ENCODE measurements around the gene TMX2. TPM values are rescaled to one million over a fixed set of nuclear protein-coding genes. Genes with fewer than 3 reads are reported as not detected.

The TMX2 gene
- total RNA-seq, 2 donors from 2014 or later: 58.5 to 74.2 TPM

DNA sequence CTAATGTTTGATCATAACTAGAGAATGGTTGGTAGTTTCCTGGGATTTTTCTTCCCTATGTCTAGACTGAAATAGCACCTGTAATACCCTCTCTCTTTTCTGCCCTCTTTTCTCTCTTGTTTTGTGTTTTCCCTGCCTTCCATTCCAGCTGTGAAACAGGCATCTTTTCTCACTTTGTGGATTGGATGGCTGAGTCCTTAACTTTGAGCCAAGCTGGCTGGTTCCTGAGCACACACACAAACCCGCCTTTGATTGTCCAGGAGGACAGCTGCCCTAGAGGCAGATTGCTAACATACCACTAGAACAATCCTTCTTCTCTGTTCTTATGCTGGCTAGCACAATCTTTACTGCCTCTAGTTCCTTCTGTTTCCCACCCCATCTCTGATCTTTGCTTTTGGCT is 66.9 kb downstream of the TMX2 start:
- H3K27ac ChIP-seq: peak overlapping the region; percentile 79 to 90
- H3K27me3 ChIP-seq: no peaks in the 10 kb centered on the region
- peaks cover 0 to 100% of the 10 kb centered on the region in 2 donors for H3K4me1 ChIP-seq
- peak overlapping the region in 1 of 2 donors; percentile 28 for H3K4me3 ChIP-seq
- no peaks in the 10 kb centered on the region for H3K36me3 ChIP-seq
- TF ChIP-seq, protein P1, sequence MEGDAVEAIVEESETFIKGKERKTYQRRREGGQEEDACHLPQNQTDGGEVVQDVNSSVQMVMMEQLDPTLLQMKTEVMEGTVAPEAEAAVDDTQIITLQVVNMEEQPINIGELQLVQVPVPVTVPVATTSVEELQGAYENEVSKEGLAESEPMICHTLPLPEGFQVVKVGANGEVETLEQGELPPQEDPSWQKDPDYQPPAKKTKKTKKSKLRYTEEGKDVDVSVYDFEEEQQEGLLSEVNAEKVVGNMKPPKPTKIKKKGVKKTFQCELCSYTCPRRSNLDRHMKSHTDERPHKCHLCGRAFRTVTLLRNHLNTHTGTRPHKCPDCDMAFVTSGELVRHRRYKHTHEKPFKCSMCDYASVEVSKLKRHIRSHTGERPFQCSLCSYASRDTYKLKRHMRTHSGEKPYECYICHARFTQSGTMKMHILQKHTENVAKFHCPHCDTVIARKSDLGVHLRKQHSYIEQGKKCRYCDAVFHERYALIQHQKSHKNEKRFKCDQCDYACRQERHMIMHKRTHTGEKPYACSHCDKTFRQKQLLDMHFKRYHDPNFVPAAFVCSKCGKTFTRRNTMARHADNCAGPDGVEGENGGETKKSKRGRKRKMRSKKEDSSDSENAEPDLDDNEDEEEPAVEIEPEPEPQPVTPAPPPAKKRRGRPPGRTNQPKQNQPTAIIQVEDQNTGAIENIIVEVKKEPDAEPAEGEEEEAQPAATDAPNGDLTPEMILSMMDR (IDR thresholded peaks at IDR 0.05): no peak
- DNase-seq (ENCODE audit: low spot score): no peak
- no peaks in the 10 kb centered on the region for H3K9me3 ChIP-seq

DNA sequence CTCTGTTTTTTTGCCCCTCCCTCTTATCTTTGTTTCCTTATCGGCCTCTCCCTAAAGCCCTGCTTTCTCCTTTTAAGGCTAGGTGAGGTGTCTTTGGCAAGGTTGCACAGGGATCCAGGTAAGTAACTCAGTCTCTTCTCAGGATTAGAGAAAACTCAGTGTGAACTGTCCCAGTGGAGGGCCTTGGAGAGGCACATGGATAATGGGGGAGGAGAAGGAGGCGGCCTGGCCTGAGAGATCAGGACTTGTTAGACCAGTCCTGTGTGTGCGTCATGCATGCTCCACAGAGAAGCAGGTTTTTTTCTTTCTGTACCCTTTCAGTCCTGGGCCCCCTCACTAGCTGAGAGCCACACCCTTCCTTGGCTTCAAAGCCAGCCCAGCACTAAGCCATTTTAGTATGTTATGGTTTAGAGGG is 69.1 kb downstream of the TMX2 start:
- Histone ChIP-seq H3K4me1 (peaks cover 0 to 99% of the 10 kb centered on the region in 2 donors), H3K9me3 (no peaks in the 10 kb centered on the region), H3K27me3 (no peaks in the 10 kb centered on the region), H3K27ac (peak overlapping the region; percentile 79 to 90), H3K4me3 (no peak overlapping the region), H3K36me3 (no peaks in the 10 kb centered on the region)
- no peak for DNase-seq (ENCODE audit: low spot score)
- TF ChIP-seq, protein P1 (IDR thresholded peaks at IDR 0.05): no peak

DNA sequence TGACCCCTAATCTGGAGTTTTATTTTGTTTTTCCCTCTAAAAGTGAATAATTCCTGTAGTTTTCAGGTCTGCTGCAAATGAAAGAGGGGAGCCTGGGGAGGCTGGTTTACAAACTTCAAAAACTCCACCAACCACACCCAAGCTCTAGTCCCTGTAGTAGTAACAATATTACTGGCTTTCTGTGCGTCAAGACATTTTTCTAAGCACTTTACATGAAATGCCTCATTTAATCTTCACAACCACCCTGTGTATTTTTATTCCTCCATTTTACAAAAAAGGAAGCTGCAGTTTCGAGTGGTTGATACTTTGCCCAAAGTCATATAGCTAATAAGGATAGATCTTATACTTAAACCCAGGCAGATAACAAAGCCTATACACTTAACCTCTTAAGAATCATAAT is 72.7 kb downstream of the TMX2 start:
- Histone ChIP-seq H3K4me1 (peaks cover 0 to 99% of the 10 kb centered on the region in 2 donors), H3K36me3 (no peaks in the 10 kb centered on the region), H3K4me3 (no peak overlapping the region), H3K9me3 (no peaks in the 10 kb centered on the region), H3K27ac (no peak overlapping the region), H3K27me3 (no peaks in the 10 kb centered on the region)
- DNase-seq (ENCODE audit: low spot score): no peak
- TF ChIP-seq, protein P1 (IDR thresholded peaks at IDR 0.05): no peak

DNA sequence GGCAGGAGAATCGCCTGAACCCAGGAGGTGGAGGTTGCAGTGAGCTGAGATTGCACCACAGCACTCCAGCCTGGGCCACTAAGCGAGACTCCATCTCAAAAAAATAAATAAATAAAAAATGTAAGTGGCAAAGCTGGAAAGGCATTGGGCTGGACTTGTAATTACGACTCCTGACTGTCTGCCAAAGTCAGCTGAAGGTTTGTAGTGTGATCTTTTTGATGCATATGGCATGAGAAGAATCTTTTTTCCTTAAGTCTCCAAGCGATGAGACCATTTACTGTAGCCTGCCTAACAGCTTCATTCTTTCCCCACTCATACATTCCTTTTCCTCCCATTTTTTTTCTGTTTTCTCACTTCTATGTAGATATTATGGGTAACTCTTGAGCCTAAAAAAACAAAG is 74.0 kb downstream of the TMX2 start:
- H3K9me3 ChIP-seq: no peaks in the 10 kb centered on the region
- peak overlapping the region in 1 of 2 donors; percentile 35 for H3K27ac ChIP-seq
- H3K4me1 ChIP-seq: peaks cover 0 to 97% of the 10 kb centered on the region in 2 donors
- TF ChIP-seq, protein P1 (IDR thresholded peaks at IDR 0.05): no peak
- H3K36me3 ChIP-seq: peaks cover 8% of the 10 kb centered on the region
- no peak for DNase-seq (ENCODE audit: low spot score)
- H3K4me3 ChIP-seq: no peak overlapping the region
- no peaks in the 10 kb centered on the region for H3K27me3 ChIP-seq

DNA sequence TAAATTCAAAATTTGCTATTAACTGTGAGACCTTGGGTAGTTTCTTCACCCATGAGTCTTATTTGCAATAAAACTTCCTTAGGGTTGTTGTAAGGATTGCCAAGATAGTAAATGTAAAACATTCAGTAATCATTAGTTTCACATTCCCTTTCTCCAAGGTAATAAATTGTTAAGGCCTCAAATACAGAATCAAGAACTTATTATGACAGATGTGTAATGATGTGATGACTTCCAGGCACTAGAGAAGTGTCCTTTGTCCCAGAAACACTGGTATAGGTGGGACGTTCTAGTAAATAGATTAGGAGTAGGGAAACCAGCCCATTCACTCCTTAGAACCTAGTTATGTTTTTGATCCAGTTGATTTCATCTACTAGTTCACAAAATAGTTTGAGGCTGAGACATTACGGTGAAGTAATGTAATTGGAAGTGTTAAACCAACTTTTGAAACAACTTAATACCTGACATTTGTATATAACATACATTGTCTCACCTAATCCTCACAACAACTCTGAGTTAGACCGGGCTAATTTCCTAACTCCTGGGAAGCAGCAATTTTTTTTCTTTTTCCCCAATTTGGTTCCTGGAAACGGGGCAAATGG is 74.7 kb downstream of the TMX2 start:
- Histone ChIP-seq H3K27ac (peak overlapping the region in 1 of 2 donors; percentile 35), H3K4me1 (peaks cover 0 to 97% of the 10 kb centered on the region in 2 donors), H3K36me3 (peaks cover 15% of the 10 kb centered on the region), H3K27me3 (no peaks in the 10 kb centered on the region), H3K9me3 (no peaks in the 10 kb centered on the region), H3K4me3 (no peak overlapping the region)
- TF ChIP-seq, protein P1 (IDR thresholded peaks at IDR 0.05): no peak
- no peak for DNase-seq (ENCODE audit: low spot score)
